Thyroid gland (tissue), 4 donors: ENCODE measurements around the gene TPT1.

ENCODE experiments used
- POLR2A ChIP-seq, 2 donors: fragments of 450-650 bp; IDR thresholded peaks; one replicate each; pipeline ENCODE4 v1.6.1; 2017; ENCODE audit warnings: antibody characterized with exemption in 2 of 2, mild to moderate bottlenecking in 2 of 2, moderate library complexity in 1 of 2
- TF ChIP-seq, protein P1 (sequence below), 6 experiments: fragments of 200-600 bp in 3 of 6; fragments of 450-650 bp in 3 of 6; sonication (generic) in 3 of 6; IDR thresholded peaks; one replicate each; pipeline ENCODE4 v1.5.1; 2016 to 2019; ENCODE audit warnings: antibody characterized with exemption in 6 of 6, mild to moderate bottlenecking in 2 of 6, inconsistent platforms in 1 of 6, moderate library complexity in 1 of 6

DNA sequence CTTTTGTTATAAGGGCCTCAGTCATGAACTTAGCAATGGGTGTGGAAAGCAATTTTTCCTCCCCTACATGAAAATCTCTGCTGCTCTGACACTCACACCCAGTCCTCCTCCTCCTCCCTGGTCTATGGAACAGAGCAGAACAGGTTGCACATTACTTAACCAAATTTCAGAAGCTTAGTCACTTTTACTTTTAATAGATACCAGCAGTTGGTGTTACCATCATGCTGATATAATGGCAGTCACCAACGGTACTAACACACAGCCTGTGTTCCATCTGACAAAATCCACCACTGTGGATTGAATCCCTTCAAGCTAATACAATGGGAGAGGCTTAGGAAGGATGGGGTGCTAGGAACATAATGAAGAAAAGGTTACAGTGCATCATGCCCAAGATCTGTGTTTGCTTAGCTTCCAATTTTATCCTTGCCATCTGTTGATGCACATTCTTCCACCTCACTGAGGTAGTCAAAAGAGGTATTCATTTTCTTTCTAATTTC, 9.8 kb downstream of the TPT1 start:
- TF ChIP-seq, protein P1, sequence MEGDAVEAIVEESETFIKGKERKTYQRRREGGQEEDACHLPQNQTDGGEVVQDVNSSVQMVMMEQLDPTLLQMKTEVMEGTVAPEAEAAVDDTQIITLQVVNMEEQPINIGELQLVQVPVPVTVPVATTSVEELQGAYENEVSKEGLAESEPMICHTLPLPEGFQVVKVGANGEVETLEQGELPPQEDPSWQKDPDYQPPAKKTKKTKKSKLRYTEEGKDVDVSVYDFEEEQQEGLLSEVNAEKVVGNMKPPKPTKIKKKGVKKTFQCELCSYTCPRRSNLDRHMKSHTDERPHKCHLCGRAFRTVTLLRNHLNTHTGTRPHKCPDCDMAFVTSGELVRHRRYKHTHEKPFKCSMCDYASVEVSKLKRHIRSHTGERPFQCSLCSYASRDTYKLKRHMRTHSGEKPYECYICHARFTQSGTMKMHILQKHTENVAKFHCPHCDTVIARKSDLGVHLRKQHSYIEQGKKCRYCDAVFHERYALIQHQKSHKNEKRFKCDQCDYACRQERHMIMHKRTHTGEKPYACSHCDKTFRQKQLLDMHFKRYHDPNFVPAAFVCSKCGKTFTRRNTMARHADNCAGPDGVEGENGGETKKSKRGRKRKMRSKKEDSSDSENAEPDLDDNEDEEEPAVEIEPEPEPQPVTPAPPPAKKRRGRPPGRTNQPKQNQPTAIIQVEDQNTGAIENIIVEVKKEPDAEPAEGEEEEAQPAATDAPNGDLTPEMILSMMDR (IDR thresholded peaks at IDR 0.05): no peak
- TF ChIP-seq POLR2A (IDR thresholded peaks at IDR 0.05): no peak
